ENCODE data around the gene PIKFYVE. TPM values are rescaled to one million over a fixed set of nuclear protein-coding genes. Genes with fewer than 3 reads are reported as not detected.

Gene PIKFYVE
- total and polyA plus RNA-seq, 9 donors = 6.9 to 29.8 (median 21.9) TPM

- no peak for TF ChIP-seq CTCF (IDR thresholded peaks at IDR 0.05)
- Histone ChIP-seq H3K36me3 (no peaks in the 10 kb centered on the region), H3K9me3 (no peaks in the 10 kb centered on the region), H3K4me1 (ENCODE audit: insufficient read depth) (no peaks in the 10 kb centered on the region), H3K4me3 (no peak overlapping the region), H3K27me3 (no peaks in the 10 kb centered on the region), H3K27ac (no peak overlapping the region)
- no peak for DNase-seq
- intact Hi-C loops (cut with DNase I) = no loop called here
Observed at GRCh38 chr2:208274748-208275147, 8.7 kb downstream of the PIKFYVE start.

GRCh38 chr2:208278549-208278948 lies 12.5 kb downstream of the PIKFYVE start:
- Histone ChIP-seq H3K9me3 (no peaks in the 10 kb centered on the region), H3K4me3 (no peak overlapping the region), H3K27ac (no peak overlapping the region), H3K27me3 (no peaks in the 10 kb centered on the region), H3K36me3 (no peaks in the 10 kb centered on the region), H3K4me1 (ENCODE audit: insufficient read depth) (no peaks in the 10 kb centered on the region)
- intact Hi-C loops (cut with DNase I) = no loop called here
- no peak for TF ChIP-seq CTCF (IDR thresholded peaks at IDR 0.05)
- TF ChIP-seq EP300 (IDR thresholded peaks at IDR 0.05) = no peak
- no peak for TF ChIP-seq POLR2A (IDR thresholded peaks at IDR 0.05)
- DNase-seq = no peak
- 98 to 100% (median 98%) methylated on average over 2 of the region's 2 CpGs for WGBS, 3 donors

DNA sequence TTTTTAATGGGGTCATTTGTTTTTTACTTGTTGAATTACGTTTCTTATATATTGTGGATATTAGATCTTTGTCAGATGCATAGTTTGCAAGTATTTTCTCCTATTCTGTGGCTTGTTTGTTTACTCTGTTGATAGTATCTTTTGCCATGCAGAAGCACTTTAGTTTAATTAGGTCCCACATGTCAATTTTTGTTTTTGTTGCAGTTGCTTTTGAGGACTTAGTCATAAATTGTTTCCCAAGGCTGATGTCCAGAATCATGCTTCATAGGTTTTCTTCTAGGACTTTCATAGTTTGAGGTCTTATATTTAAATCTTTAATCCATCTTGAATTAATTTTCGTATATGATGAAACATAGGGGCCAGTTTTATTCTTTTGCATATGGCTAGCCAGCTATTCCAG lies 13.2 kb downstream of the PIKFYVE start:
- Histone ChIP-seq H3K4me1 (ENCODE audit: insufficient read depth) (no peaks in the 10 kb centered on the region), H3K27ac (no peak overlapping the region), H3K36me3 (no peaks in the 10 kb centered on the region), H3K27me3 (no peaks in the 10 kb centered on the region), H3K4me3 (no peak overlapping the region), H3K9me3 (no peaks in the 10 kb centered on the region)
- intact Hi-C loops (cut with DNase I) = no loop called here
- WGBS, 3 donors = 92 to 96% (median 95%) methylated on average over 2 of the region's 2 CpGs
- TF ChIP-seq CTCF (IDR thresholded peaks at IDR 0.05) (no peak), EP300 (IDR thresholded peaks at IDR 0.05) (no peak), POLR2A (IDR thresholded peaks at IDR 0.05) (no peak)
- DNase-seq = no peak

- no peak for DNase-seq
- Histone ChIP-seq H3K36me3 (no peaks in the 10 kb centered on the region), H3K27ac (no peak overlapping the region), H3K4me3 (no peak overlapping the region), H3K4me1 (ENCODE audit: insufficient read depth) (no peaks in the 10 kb centered on the region), H3K9me3 (no peaks in the 10 kb centered on the region), H3K27me3 (no peaks in the 10 kb centered on the region)
- WGBS, 3 donors = 92 to 99% (median 93%) methylated on average over 2 of the region's 2 CpGs
- intact Hi-C loops (cut with DNase I) = no loop called here
- TF ChIP-seq POLR2A (IDR thresholded peaks at IDR 0.05) (no peak), CTCF (IDR thresholded peaks at IDR 0.05) (no peak), EP300 (IDR thresholded peaks at IDR 0.05) (no peak)
Observed at GRCh38 chr2:208280234-208280633, 14.2 kb downstream of the PIKFYVE start.

- Histone ChIP-seq H3K27me3 (no peaks in the 10 kb centered on the region), H3K27ac (no peak overlapping the region), H3K9me3 (no peaks in the 10 kb centered on the region), H3K4me3 (no peak overlapping the region), H3K4me1 (ENCODE audit: insufficient read depth) (no peaks in the 10 kb centered on the region), H3K36me3 (no peaks in the 10 kb centered on the region)
- DNase-seq = no peak
- WGBS, 3 donors = 54 to 71% (median 69%) methylated on average over 3 of the region's 3 CpGs
- TF ChIP-seq CTCF (IDR thresholded peaks at IDR 0.05) = no peak
- TF ChIP-seq POLR2A (IDR thresholded peaks at IDR 0.05) = no peak
- TF ChIP-seq EP300 (IDR thresholded peaks at IDR 0.05) = no peak
- intact Hi-C loops (cut with DNase I) = no loop called here
Observed at GRCh38 chr2:208280933-208281332, 14.9 kb downstream of the PIKFYVE start.

Data from ovary (tissue), 9 donors.